ENCODE results near the gene CFAP251.

DNA sequence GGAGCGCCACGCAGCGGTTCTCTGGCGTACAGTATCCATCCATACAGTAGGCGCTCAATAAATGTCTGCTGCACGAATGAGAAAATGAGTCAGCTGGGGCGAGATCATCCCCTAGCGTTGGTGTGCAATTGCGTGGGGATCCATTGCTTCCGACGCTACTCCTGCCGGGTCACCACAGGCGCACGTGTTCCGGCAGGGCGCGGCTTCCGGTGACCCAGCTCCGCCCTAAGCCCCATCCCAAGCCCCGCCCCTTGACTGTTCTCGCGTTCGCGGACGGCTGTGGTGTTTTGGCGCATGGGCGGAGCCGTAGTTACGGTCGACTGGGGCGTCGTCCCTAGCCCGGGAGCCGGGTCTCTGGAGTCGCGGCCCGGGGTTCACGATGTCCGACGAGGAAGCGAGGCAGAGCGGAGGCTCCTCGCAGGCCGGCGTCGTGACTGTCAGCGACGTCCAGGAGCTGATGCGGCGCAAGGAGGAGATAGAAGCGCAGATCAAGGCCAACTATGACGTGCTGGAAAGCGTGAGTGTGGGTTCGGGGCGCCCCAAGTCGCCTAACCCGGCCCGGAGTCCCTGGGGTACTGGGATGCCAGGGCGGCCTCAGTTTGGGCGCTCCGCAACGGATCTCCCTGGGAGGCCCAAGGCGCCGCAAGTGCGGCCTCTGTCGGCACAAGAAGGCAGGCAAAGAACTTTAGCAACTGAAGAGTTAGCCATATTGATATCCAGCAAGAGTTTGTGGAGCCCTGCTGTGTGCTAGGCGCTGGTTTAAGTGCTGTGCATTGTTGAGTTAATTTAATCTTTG is 29.7 kb upstream of the CFAP251 start, which contains the start of gene PSMD9:
- TF ChIP-seq CTCF (IDR thresholded peaks at IDR 0.05) (peak; percentile 28 to 77 (median 66)), POLR2A (IDR thresholded peaks at IDR 0.05) (peak; percentile 69 to 86 (median 86))
